Uterus (tissue), 4 donors: ENCODE data around the gene MTMR12. TPM values are rescaled to one million over a fixed set of nuclear protein-coding genes. Genes with fewer than 3 reads are reported as not detected.

ENCODE experiments used
- DNase-seq, 2 donors: peaks; one replicate each; pipeline ENCODE4 v3.0.0-alpha.2; 2019 to 2020
- H3K27ac ChIP-seq, 2 donors: fragments of 200-600 bp; sonication (generic); 1 replicate in 1 of 2; 2 replicates in 1 of 2; pipeline ENCODE4 v1.5.1; 2016 to 2018
- H3K27me3 ChIP-seq, 2 donors: fragments of 200-600 bp; sonication (generic); one replicate each; pipeline ENCODE4 v1.5.1; 2018 to 2019; ENCODE audit warnings: control low read depth in 1 of 2
- H3K36me3 ChIP-seq, 2 donors: fragments of 200-600 bp; sonication (generic); one replicate each; pipeline ENCODE4 v1.5.1; 2019; ENCODE audit warnings: control low read depth in 1 of 2
- H3K4me1 ChIP-seq, 2 donors: fragments of 200-600 bp; sonication (generic); one replicate each; pipeline ENCODE4 v1.5.1; 2018 to 2019; ENCODE audit warnings: control low read depth in 1 of 2
- H3K4me3 ChIP-seq, 2 donors: fragments of 200-600 bp; sonication (generic); 1 replicate in 1 of 2; 2 replicates in 1 of 2; pipeline ENCODE4 v1.5.1; 2018 to 2019; ENCODE audit warnings: mild to moderate bottlenecking in 1 of 2
- H3K9me3 ChIP-seq, 2 donors: fragments of 200-600 bp; sonication (generic); one replicate each; pipeline ENCODE4 v1.5.1; 2019; ENCODE audit warnings: control low read depth in 1 of 2
- CTCF ChIP-seq, 4 experiments: fragments of 200-600 bp in 2 of 4; fragments of 450-650 bp in 2 of 4; sonication (generic) in 2 of 4; IDR thresholded peaks; one replicate each; pipeline ENCODE4 v1.5.1; 2016 to 2019; ENCODE audit warnings: antibody characterized with exemption in 4 of 4, mild to moderate bottlenecking in 2 of 4, moderate library complexity in 1 of 4
- POLR2A ChIP-seq, 2 donors: fragments of 450-650 bp; IDR thresholded peaks; one replicate each; pipeline ENCODE4 v1.6.1; 2016; ENCODE audit warnings: antibody characterized with exemption in 2 of 2, mild to moderate bottlenecking in 1 of 2, moderate library complexity in 1 of 2
- intact Hi-C: fragments of 100-400 bp; cut with DNase I; formaldehyde crosslinking; loops from one replicate; pipeline ENCODE4 v1.15.1; 2023; ENCODE audit warnings: low total_unique reads
- total RNA-seq, 4 donors: library from RNA; depleted of rRNA in 3 of 4; stranded (reverse); fragments of >200 nt in 3 of 4; gene quantifications; one replicate each; pipeline versions ENCODE4 v1.1.0 to v1.2.4, GENCODE V29; 2014 to 2023
- donor health status: DM: yes; HTN: yes; CAD: no.

MTMR12 gene
- total RNA-seq, 4 donors from 2014 or later, result 37.6 to 96.6 (median 54.6) TPM

GRCh38 chr5:32231929-32232328, 80.8 kb downstream of the MTMR12 start:
- Histone ChIP-seq H3K27me3 (no peaks in the 10 kb centered on the region), H3K36me3 (no peaks in the 10 kb centered on the region), H3K4me1 (peaks cover 0 to 2% of the 10 kb centered on the region in 2 donors), H3K27ac (no peak overlapping the region), H3K4me3 (no peak overlapping the region), H3K9me3 (no peaks in the 10 kb centered on the region)
- no peak for TF ChIP-seq POLR2A (IDR thresholded peaks at IDR 0.05)
- no peak for TF ChIP-seq CTCF (IDR thresholded peaks at IDR 0.05)
- DNase-seq, result no peak
- intact Hi-C loops, result loop anchor here (5.0 kb wide), 1 partner anchor 380 kb away; no protein-coding TSS in a partner anchor

GRCh38 chr5:32231241-32231640, 81.5 kb downstream of the MTMR12 start:
- Histone ChIP-seq H3K9me3 (no peaks in the 10 kb centered on the region), H3K4me3 (no peak overlapping the region), H3K27ac (no peak overlapping the region), H3K36me3 (no peaks in the 10 kb centered on the region), H3K4me1 (peaks cover 0 to 2% of the 10 kb centered on the region in 2 donors), H3K27me3 (no peaks in the 10 kb centered on the region)
- intact Hi-C loops, result loop anchor here (5.0 kb wide), 1 partner anchor 381 kb away; no protein-coding TSS in a partner anchor
- no peak for TF ChIP-seq POLR2A (IDR thresholded peaks at IDR 0.05)
- TF ChIP-seq CTCF (IDR thresholded peaks at IDR 0.05), result no peak
- DNase-seq, result no peak

GRCh38 chr5:32230356-32231099, 82.2 kb downstream of the MTMR12 start:
- Histone ChIP-seq H3K4me1 (peaks cover 0 to 2% of the 10 kb centered on the region in 2 donors), H3K4me3 (no peak overlapping the region), H3K36me3 (no peaks in the 10 kb centered on the region), H3K27ac (no peak overlapping the region), H3K9me3 (no peaks in the 10 kb centered on the region), H3K27me3 (no peaks in the 10 kb centered on the region)
- TF ChIP-seq CTCF (IDR thresholded peaks at IDR 0.05) (no peak), POLR2A (IDR thresholded peaks at IDR 0.05) (no peak)
- intact Hi-C loops, result loop anchor here (5.0 kb wide), 1 partner anchor 382 kb away; no protein-coding TSS in a partner anchor
- no peak for DNase-seq

GRCh38 chr5:32229586-32229985, 83.2 kb downstream of the MTMR12 start:
- Histone ChIP-seq H3K4me3 (no peak overlapping the region), H3K9me3 (no peaks in the 10 kb centered on the region), H3K27ac (no peak overlapping the region), H3K36me3 (no peaks in the 10 kb centered on the region), H3K4me1 (peaks cover 0 to 2% of the 10 kb centered on the region in 2 donors), H3K27me3 (no peaks in the 10 kb centered on the region)
- no peak for TF ChIP-seq POLR2A (IDR thresholded peaks at IDR 0.05)
- TF ChIP-seq CTCF (IDR thresholded peaks at IDR 0.05), result no peak
- no peak for DNase-seq
- intact Hi-C loops, result no loop called here

GRCh38 chr5:32228816-32229215, 83.9 kb downstream of the MTMR12 start:
- no peaks in the 10 kb centered on the region for H3K4me1 ChIP-seq
- H3K9me3 ChIP-seq, result no peaks in the 10 kb centered on the region
- no peaks in the 10 kb centered on the region for H3K27me3 ChIP-seq
- no peak overlapping the region for H3K27ac ChIP-seq
- intact Hi-C loops, result no loop called here
- DNase-seq, result no peak
- H3K4me3 ChIP-seq, result no peak overlapping the region
- no peak for TF ChIP-seq POLR2A (IDR thresholded peaks at IDR 0.05)
- TF ChIP-seq CTCF (IDR thresholded peaks at IDR 0.05), result no peak
- no peaks in the 10 kb centered on the region for H3K36me3 ChIP-seq
